Calu3 (cell line): Measurements from ENCODE around the gene PRELID1. TPM values are rescaled to one million over a fixed set of nuclear protein-coding genes. Genes with fewer than 3 reads are reported as not detected.
A peak's percentile ranks its signal among the peaks of the same experiment; 100 is the strongest.

Source experiments
- BruUV-seq: library from RNA; stranded (reverse); fragments of 400-500 nt; replicated peaks from 2 replicates; lab custom pipeline; 2021; lab: Mats Ljungman, UMichigan
- CTCF ChIA-PET: fragments of 300-600 bp; sonication (Branson Sonifier 250); formaldehyde crosslinking; loops from one replicate; lab custom pipeline; 2022; ENCODE audit warnings: antibody characterized with exemption; lab: Charles Lee
- DNase-seq: peaks from one replicate; pipeline ENCODE4 v3.0.0; 2022
- H3K27ac Mint-ChIP-seq: one replicate; pipeline ENCODE4 v1.8.0; 2022; ENCODE audit warnings: mixed read lengths; ENCODE audit not compliant: unreplicated experiment
- H3K27me3 Mint-ChIP-seq: one replicate; pipeline ENCODE4 v1.8.0; 2022; ENCODE audit warnings: mixed read lengths; ENCODE audit not compliant: unreplicated experiment
- H3K36me3 Mint-ChIP-seq: one replicate; pipeline ENCODE4 v1.8.0; 2022; ENCODE audit warnings: mild to moderate bottlenecking, moderate library complexity, mixed read lengths; ENCODE audit not compliant: insufficient read depth, unreplicated experiment
- H3K4me1 Mint-ChIP-seq: one replicate; pipeline ENCODE4 v1.8.0; 2022; ENCODE audit warnings: mild to moderate bottlenecking, low read depth, mixed read lengths; ENCODE audit not compliant: unreplicated experiment
- H3K4me3 Mint-ChIP-seq: one replicate; pipeline ENCODE4 v1.8.0; 2022; ENCODE audit warnings: mild to moderate bottlenecking, low read depth, moderate library complexity, mixed read lengths; ENCODE audit not compliant: unreplicated experiment
- H3K9me3 Mint-ChIP-seq: one replicate; pipeline ENCODE4 v1.8.0; 2022; ENCODE audit warnings: low read depth, mixed read lengths; ENCODE audit not compliant: unreplicated experiment
- intact Hi-C: fragments of 100-400 bp; cut with micrococcal nuclease; formaldehyde crosslinking; loops from one replicate; pipeline ENCODE4 v1.10.0; 2022; ENCODE audit not compliant: unreplicated experiment
- total RNA-seq: library from RNA; stranded (reverse); gene quantifications from 2 replicates; pipeline ENCODE4 v1.2.3, GENCODE V29; 2022
- TF ChIP-seq, protein P1 (sequence below): fragments of 200-600 bp; IDR thresholded peaks from one replicate; pipeline ENCODE4 v1.8.0; 2022; ENCODE audit warnings: antibody characterized with exemption; ENCODE audit not compliant: unreplicated experiment

The PRELID1 gene
- total RNA-seq, 1 experiment from 2014 or later = 217 TPM

DNA sequence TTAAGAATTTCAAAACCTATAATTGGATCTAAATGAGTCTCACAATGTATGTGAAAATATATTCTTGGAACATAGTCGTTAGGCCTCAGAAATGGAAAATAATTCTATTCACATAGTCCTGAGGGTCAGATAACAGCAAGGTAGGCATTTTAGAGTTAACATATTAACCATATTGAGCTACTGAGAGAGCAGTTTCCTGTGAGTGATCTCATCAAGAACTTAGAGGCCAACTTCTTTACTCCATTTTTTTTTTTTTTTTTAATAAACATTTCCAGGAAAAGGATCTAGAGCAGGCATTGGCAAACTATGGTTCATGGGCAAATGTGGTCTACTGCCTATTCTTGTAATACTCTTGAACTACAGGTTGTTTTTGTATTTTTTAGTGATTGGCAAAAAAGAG is 26.7 kb upstream of the PRELID1 start:
- H3K36me3 Mint-ChIP-seq = peaks cover 17% of the 10 kb centered on the region
- no peaks in the 10 kb centered on the region for H3K27me3 Mint-ChIP-seq
- DNase-seq = no peak
- H3K4me1 Mint-ChIP-seq = no peaks in the 10 kb centered on the region
- no peak overlapping the region for H3K4me3 Mint-ChIP-seq
- no peaks in the 10 kb centered on the region for H3K9me3 Mint-ChIP-seq
- intact Hi-C loops = no loop called here
- TF ChIP-seq, protein P1, sequence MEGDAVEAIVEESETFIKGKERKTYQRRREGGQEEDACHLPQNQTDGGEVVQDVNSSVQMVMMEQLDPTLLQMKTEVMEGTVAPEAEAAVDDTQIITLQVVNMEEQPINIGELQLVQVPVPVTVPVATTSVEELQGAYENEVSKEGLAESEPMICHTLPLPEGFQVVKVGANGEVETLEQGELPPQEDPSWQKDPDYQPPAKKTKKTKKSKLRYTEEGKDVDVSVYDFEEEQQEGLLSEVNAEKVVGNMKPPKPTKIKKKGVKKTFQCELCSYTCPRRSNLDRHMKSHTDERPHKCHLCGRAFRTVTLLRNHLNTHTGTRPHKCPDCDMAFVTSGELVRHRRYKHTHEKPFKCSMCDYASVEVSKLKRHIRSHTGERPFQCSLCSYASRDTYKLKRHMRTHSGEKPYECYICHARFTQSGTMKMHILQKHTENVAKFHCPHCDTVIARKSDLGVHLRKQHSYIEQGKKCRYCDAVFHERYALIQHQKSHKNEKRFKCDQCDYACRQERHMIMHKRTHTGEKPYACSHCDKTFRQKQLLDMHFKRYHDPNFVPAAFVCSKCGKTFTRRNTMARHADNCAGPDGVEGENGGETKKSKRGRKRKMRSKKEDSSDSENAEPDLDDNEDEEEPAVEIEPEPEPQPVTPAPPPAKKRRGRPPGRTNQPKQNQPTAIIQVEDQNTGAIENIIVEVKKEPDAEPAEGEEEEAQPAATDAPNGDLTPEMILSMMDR = no peak
- CTCF ChIA-PET = interaction anchor here (0.7 kb wide), 1 partner anchor 20 kb away, joined by 3 read pairs; no protein-coding TSS in a partner anchor
- BruUV-seq = no TSS peak
- H3K27ac Mint-ChIP-seq = peak overlapping the region; percentile 4

DNA sequence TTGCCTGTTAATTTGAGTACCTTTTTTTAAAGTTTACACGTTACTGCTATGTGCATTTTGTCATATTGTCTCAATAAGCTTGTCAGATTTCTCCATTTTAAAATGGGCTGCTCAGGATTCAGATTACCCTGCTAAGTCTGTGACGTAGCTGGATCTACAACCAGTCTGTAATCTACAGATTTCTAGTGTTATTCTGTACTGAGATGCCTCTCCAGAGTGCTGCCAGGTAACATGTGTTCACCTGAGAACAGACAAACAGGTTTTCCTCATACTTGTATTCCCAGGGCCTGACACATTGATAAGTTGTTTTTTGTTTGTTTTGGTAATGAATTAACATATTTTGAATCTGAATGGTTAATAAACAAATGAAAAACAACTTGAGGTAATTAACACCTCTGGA is 15.4 kb upstream of the PRELID1 start:
- peaks cover 10% of the 10 kb centered on the region for H3K36me3 Mint-ChIP-seq
- H3K9me3 Mint-ChIP-seq = no peaks in the 10 kb centered on the region
- CTCF ChIA-PET = no interaction called here

DNA sequence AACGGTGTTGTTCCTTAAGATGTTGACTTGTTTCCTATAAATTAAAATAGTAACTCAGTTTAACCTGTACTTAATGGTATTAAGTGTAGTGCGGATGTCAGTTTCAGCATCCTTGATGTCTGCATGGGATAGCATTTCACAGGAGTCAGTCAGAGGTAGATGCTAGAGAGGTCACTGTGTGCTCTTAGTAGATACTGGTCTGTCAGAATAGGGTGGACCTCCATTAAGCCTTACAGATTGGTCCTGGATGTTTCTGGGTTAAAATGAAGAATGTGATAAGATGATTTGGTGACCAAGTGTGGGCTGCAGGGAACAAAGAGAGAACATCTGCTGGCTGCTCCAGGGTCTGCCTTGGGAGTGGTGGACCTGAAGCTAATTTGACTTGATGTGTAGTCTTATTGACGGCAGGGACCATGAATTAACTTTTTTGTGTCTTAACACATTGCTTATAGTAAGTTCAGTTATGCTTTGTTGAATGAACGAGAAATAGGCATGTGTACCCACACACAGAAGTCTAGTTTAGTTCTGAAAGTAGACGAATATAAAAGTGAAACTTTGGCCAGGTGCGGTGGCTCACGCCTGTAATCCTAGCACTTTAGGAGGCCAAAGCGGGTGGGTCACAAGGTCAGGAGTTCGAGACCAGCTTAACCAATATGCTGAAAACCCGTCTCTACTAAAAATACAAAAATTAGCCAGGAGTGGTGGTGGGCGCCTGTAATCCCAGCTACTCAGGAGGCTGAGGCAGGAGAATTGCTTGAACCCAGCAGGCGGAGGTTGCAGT is 12.6 kb upstream of the PRELID1 start:
- no peaks in the 10 kb centered on the region for H3K4me1 Mint-ChIP-seq
- H3K27ac Mint-ChIP-seq = no peak overlapping the region
- CTCF ChIA-PET = no interaction called here
- no TSS peak for BruUV-seq
- no peak for DNase-seq
- no peaks in the 10 kb centered on the region for H3K9me3 Mint-ChIP-seq
- H3K4me3 Mint-ChIP-seq = no peak overlapping the region
- TF ChIP-seq, protein P1 = no peak
- H3K27me3 Mint-ChIP-seq = no peaks in the 10 kb centered on the region
- peaks cover 11% of the 10 kb centered on the region for H3K36me3 Mint-ChIP-seq
- intact Hi-C loops = no loop called here

More for the DNA sequence above, 15.4 kb upstream of the PRELID1 start:
- DNase-seq = no peak
- no peak overlapping the region for H3K4me3 Mint-ChIP-seq
- H3K4me1 Mint-ChIP-seq = no peaks in the 10 kb centered on the region
- no TSS peak for BruUV-seq
- H3K27ac Mint-ChIP-seq = no peak overlapping the region
- no peaks in the 10 kb centered on the region for H3K27me3 Mint-ChIP-seq
- intact Hi-C loops = no loop called here
- TF ChIP-seq, protein P1 = no peak

DNA sequence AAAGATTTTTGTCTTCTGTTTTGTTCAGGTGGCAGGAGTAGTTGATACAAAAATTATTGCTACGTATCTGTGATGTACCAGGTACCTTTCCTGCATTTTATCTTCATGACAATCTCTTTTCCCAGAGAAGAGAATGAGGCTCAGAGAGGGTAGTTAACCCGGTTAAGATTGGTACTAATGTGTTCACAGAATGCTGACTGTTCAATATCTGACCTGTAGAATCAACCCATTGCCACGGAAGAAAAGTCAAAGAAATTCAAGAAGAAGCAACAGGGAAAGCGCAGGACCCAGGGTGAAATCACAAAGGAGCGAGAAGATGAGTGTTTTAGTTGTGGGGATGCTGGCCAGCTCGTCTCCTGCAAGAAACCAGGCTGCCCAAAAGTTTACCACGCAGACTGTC is 11.9 kb upstream of the PRELID1 start:
- H3K27ac Mint-ChIP-seq = no peak overlapping the region
- intact Hi-C loops = no loop called here
- H3K36me3 Mint-ChIP-seq = peaks cover 18% of the 10 kb centered on the region
- H3K4me3 Mint-ChIP-seq = no peak overlapping the region
- BruUV-seq = no TSS peak
- TF ChIP-seq, protein P1 = no peak
- H3K27me3 Mint-ChIP-seq = no peaks in the 10 kb centered on the region
- DNase-seq = no peak
- CTCF ChIA-PET = no interaction called here
- no peaks in the 10 kb centered on the region for H3K9me3 Mint-ChIP-seq
- H3K4me1 Mint-ChIP-seq = no peaks in the 10 kb centered on the region
